HG03354 (cell line): ENCODE data around the gene ZBTB38.

Experiments
- ATAC-seq: cut with Tn5 transposase; IDR thresholded peaks from one replicate; pipeline ENCODE4 v1.9.1; 2021; ENCODE audit warnings: mild to moderate bottlenecking; ENCODE audit not compliant: unreplicated experiment, poor library complexity, severe bottlenecking

The ZBTB38 gene

GRCh38 chr3:141383555-141384129 lies 15.3 kb downstream of the ZBTB38 start:
- ATAC-seq = no peak

- ATAC-seq = no peak
These were observed 15.9 kb downstream of the ZBTB38 start for GRCh38 chr3:141384157-141384556.

GRCh38 chr3:141384575-141384974 lies 16.3 kb downstream of the ZBTB38 start:
- no peak for ATAC-seq

- no peak for ATAC-seq
These were observed 17.3 kb downstream of the ZBTB38 start for GRCh38 chr3:141385406-141386125.

- ATAC-seq = no peak
These were observed 17.8 kb downstream of the ZBTB38 start for GRCh38 chr3:141386126-141386488.

- peak; percentile 44 for ATAC-seq
These were observed 18.4 kb downstream of the ZBTB38 start for GRCh38 chr3:141386611-141387111.

- ATAC-seq = no peak
These were observed 19.2 kb downstream of the ZBTB38 start for GRCh38 chr3:141387516-141387915.

- ATAC-seq = no peak
These were observed 20.1 kb downstream of the ZBTB38 start for GRCh38 chr3:141388395-141388794.

GRCh38 chr3:141388823-141389621 lies 20.7 kb downstream of the ZBTB38 start:
- peak; percentile 37 for ATAC-seq

GRCh38 chr3:141389703-141390102 lies 21.4 kb downstream of the ZBTB38 start:
- ATAC-seq = no peak

GRCh38 chr3:141390747-141391146 lies 22.4 kb downstream of the ZBTB38 start:
- no peak for ATAC-seq

GRCh38 chr3:141391298-141391990 lies 23.1 kb downstream of the ZBTB38 start:
- no peak for ATAC-seq

- no peak for ATAC-seq
These were observed 23.6 kb downstream of the ZBTB38 start for GRCh38 chr3:141391991-141392316.

GRCh38 chr3:141392416-141392815 lies 24.1 kb downstream of the ZBTB38 start:
- ATAC-seq = no peak

GRCh38 chr3:141392897-141393734 lies 24.8 kb downstream of the ZBTB38 start:
- no peak for ATAC-seq

GRCh38 chr3:141393735-141394076 lies 25.4 kb downstream of the ZBTB38 start:
- ATAC-seq = no peak

- ATAC-seq = no peak
These were observed 26.3 kb downstream of the ZBTB38 start for GRCh38 chr3:141394560-141394959.

GRCh38 chr3:141395005-141395589 lies 26.8 kb downstream of the ZBTB38 start:
- no peak for ATAC-seq

GRCh38 chr3:141397996-141398395 lies 29.7 kb downstream of the ZBTB38 start:
- no peak for ATAC-seq
